SH-SY5Y (cell line): ENCODE data around the gene OR1K1.

ENCODE experiments used
- GATA2 ChIP-seq: IDR thresholded peaks from 2 replicates; pipeline ENCODE4 v1.6.1; 2011; ENCODE audit warnings: mild to moderate bottlenecking, low read depth, low read length
- GATA3 ChIP-seq: IDR thresholded peaks from 2 replicates; pipeline ENCODE4 v1.6.1; 2011; ENCODE audit warnings: low read depth, mild to moderate bottlenecking, low read length, moderate library complexity

GRCh38 chr9:122812736-122813135, 12.8 kb downstream of the OR1K1 start:
- TF ChIP-seq GATA2 (no peak), GATA3 (no peak)
